Left renal cortex interstitium (tissue), 4 donors: ENCODE measurements around the gene ARID3A. TPM values are rescaled to one million over a fixed set of nuclear protein-coding genes. Genes with fewer than 3 reads are reported as not detected.

Experiments used
- DNase-seq, 4 donors: peaks; one replicate each; pipeline ENCODE4 v3.0.0-alpha.2; 2013; ENCODE audit warnings: low read depth in 4 of 4, low spot score in 2 of 4, missing footprints in 1 of 4
- polyA plus RNA-seq, 4 donors: library from polyadenylated mRNA; unstranded; fragments of 120-200 nt; gene quantifications; one replicate each; pipeline ENCODE4 v1.2.1, GENCODE V29; 2013; ENCODE audit not compliant: insufficient read length in 4 of 4

Gene ARID3A
- polyA plus RNA-seq, 4 donors = 16.3 to 37.2 (median 29.1) TPM

DNA sequence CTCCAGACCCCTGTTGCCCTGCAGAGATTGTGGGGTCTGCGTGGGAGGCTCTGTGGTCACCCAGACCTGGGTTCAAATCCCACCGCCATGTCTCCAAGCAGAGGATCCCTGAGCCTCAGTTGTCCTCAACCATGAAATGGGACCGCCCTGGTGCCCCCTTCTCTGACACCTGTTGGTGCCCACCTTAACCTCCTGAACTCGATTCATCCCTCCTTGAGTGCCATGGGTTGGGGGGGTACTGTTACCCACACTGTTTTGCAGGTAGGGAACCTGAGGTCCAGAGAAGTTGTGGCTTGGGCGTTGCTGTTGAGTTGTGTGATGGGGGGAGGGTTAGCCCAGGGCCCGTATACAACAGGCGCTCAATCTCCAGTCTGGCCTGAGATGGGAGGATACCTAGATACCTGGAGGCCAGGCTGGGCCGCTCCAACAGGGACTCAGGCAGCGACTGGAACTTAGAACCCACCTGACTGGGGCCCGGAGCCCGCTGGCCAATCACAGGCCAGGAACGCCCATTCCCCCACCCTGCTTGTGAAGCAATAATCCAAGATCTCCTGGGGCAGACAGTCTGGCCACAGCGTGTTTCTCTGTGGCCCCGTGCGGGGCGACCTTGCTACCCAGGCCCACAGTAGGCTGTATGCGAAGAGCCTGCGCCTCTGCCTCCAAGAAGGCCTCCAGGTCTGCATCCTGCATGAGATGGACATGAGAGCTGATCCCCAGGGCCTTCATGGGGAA is 2.8 kb downstream of the ARID3A start:
- no peak for DNase-seq

DNA sequence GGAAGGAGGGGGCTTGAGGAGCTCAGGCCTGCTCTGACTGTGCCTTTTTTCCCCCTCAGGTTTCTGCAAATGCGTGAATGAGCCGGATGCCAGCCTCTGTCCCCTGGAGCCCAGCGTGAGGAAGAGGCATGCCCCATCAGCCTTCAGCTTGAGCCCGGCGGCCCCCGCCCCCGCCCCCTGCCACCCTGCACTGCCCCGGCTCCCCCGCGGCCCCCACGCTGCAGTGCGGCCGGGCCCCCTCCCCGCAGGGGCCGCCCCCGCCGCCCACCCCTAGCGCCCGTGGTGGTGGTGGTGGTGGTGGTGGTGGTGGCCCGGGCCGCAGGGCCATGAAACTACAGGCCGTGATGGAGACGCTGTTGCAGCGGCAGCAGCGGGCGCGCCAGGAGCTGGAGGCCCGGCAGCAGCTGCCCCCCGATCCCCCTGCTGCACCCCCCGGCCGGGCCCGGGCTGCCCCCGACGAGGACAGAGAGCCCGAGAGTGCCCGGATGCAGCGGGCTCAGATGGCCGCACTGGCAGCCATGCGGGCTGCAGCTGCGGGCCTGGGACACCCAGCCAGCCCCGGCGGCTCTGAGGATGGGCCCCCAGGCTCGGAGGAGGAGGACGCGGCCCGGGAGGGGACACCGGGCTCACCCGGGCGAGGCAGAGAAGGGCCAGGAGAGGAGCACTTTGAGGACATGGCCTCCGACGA is 3.5 kb downstream of the ARID3A start:
- no peak for DNase-seq

DNA sequence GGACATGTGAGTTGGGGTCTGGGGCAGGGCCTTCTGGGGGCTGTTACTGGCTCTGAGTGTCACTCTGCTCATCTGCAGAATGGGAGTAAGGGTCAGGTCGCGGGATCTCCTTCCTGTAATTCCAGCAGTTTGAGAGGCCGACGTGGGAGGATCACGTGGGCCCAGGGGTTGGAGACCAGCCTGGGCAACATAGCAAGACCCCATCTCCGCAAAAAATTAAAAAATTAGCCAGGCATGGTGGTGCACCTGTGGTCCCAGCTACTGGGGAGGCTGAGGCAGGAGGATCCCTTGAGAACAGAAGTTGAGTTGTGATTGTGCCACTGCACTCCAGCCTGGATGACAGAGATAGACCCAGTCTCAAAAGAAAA is 4.0 kb downstream of the ARID3A start:
- no peak for DNase-seq

DNA sequence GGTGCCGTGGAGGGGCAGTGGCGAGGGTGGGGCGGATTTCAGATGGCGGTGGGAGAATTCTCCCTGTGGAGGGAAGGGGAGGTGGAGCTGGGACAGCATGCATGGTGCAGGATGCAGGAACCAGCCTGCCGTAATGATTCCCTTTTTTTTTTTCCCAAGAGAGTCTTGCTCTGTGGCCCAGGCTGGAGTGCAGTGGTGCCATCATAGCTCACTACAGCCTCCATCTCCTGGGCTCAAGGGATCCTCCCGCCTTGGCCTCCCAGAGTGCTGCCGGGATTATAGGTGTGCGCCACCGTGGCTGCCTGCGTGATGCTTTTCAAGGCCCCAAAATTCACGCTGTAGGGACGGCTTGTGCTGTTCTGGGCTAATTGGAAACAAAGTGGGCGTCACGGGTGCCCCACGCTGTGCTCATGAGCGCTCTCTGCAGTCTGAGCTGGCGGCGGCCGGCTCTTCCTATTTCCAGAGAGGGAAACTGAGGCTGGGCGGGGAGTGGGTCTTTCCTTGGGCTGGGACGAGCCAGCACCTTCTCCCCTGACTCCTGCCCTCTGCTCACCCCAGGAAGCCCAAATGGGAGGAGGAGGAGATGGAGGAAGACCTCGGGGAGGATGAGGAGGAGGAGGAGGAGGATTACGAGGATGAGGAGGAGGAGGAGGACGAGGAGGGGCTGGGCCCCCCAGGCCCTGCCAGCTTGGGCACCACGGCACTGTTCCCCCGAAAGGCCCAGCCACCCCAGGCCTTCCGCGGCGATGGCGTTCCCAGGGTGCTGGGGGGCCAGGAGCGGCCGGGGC is 6.2 kb downstream of the ARID3A start:
- no peak for DNase-seq

DNA sequence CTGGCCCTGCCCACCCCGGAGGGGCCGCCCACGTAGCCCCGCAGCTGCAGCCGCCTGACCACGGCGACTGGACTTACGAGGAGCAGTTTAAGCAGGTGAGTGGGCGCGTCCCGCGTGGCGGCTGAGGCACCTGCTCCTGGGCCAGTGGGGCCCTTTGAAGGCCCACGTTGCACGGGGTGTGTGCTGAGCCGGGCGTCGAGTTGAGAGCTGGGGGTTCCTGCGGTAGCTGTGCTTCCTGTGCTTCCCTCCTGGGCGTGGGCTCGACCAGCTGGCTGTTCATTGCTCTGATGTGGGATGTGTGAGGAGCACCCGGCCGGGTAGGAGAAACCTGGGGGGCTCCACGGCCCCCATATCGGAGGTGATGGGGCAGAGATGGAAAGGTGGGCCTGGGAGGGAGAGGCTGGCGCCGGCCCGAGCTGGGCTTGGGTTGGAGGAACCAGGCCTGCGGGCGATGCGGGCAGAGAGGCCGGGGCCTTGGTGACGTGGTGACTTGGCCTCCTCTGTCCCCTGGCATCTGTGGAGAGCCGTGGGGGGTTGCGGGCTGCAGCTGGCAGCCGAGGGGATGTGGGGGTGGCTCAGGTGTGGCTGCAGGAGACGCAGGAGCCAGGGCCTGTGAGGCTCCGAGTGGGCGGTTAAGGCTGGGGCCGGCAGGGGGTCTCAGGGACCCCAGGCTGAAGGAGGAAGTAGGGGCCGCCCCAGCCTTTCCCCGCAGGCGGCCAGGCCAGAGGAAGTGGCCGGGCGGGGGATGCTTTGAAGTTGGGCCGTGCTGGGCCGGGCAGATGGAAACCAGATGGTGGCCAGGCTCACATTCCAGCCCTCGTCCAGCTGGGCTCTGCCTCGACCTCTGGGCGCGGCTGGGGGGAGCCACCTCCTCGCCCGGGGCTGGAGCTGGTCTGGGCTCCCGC is 7.1 kb downstream of the ARID3A start:
- DNase-seq = peak in 1 of 4 donors; percentile 85

DNA sequence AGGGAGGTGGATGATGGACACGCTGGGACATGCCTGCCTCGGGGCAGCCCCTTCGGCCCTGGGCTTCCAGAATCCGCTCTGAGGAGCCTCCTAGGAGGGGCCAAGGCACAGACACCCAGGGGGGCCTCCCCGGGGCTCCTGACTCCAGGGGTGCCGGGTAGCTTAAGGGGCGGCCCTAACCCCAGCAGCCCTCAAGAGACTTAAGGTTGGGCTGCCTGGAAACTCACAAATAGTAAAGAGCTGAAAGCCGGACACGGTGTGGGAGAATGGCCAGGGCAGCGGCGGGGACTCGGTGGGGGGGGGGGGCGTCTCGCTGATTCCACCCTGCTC is 7.7 kb downstream of the ARID3A start:
- no peak for DNase-seq

DNA sequence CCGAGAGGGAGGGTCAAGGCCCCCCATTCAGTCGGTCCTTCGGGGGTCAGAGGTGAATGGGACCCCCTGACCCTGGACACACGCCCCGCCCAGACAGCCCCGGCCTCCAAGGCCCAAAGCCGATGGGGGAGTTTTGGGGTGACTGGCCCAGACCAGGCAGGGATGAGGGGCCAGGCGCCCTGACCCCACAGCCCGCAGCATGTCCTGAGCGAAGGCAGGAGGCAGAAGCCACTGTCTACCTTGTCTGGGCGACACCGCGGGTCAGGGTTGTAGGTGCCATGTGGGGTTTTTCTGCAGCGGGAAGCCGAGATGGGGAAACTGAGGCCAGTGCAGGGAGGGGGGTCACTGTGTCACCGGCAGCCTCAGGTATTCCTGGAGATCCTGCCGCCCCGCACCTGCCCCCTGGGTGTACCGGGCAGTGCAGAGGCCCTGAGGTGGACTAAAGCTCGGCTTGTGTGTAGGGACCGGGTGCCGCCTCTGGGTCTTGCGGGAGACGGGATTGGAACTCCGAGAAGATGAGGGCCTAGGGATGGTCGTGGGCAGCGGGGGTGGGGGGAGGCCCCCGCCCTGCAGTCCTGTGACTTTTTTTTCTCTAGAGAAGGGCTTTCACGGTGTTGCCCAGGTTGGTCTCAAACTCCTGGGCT is 8.5 kb downstream of the ARID3A start:
- no peak for DNase-seq

DNA sequence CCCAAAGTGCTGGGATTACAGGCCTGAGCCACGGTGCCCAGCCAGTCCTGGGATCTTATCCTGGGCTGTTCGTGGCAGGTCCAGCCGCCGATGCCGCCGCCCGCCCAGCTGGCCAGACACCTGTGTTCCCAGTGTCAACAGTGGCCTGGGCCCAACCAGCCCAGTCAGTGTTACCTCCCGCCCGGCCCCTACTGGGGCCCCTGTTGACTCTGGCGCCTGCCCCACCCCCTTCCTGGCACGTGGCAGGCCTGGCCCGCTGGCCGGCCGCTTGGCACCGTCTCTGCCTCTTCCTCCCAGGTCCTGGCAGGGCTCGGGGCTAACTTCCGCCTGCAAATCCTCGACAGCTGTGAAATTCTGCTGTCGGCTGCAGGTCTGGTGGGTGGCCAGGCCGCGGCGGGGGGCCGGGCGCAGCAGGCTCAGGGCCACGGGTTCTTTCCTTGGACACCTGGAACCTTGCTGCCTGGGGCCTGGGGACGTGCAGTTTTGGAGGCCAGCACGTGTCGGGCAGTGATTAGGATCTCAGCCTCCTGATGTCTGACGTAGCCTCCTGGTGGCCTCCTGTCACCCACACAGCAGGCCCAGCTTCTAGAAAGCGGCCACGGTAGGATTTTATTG is 9.1 kb downstream of the ARID3A start:
- no peak for DNase-seq

DNA sequence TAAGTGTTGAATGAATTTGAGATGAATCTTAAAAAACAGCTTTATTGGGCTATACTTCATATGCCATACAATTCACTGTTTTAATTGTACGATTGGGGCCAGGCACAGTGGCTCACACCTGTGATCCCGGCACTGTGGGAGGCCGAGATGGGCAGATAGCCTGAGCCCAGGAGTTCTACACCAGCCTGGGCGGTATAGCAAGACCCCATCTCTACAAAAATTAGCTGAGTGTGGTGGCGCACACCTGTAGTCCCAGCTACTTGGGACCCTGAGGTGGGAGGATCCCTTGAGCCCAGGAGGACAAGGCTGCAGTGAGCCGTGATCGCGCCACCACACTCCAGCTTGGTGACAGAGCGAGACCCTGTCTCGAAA is 10.3 kb downstream of the ARID3A start:
- DNase-seq = no peak

DNA sequence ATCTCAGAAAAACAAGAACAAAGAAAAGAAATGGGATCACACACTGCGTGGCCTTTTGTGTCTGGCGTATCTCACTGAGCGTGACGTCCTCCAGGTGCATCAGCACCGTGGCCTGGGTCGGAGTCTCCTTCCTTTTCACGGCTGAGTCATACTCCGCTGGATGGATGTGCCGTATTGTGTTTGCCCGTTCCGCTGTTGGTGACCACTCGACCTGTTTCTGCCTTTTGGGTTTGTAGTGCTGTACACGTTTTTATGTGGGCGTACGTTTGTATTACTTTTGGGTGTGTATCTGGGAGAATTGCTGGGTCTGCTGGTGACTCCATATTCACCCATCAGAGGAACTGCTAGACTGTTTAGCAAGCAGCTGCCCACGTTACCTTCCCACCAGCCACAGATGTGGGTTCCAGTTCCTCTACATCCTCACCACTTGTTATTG is 11.4 kb downstream of the ARID3A start:
- no peak for DNase-seq

DNA sequence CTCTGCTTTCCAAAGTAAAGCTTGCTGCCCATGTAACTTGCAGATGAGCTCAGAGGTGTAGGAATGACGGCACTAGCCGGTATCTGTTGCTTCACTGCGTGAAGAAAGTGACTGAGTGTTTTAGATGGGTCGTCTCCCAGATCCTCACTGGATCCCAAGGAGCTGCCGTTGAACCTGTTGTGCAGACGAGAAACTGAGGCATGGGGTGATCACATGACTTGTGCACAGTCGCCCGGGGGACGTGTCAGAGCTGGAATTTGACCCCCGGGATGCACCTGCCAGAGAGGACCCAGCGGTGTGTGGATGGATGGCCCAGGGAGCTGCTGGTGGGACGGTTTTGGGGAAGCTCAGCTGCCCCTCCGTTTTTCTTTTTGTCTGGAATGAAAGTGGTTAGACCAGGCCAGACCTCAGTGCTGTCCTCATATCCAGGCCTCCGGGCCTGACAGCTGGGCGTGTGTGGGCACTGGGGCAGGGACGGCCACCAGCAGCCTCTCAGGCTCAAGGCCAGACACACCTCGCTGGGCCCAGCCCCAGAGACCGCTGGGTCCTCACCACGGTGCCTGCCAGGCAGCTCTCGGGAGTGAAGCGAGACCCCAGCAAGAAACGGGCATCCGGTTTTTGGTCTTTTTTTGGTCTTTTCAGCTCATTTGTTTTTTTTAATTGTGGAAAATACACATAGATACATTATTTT is 12.5 kb downstream of the ARID3A start:
- DNase-seq = no peak

DNA sequence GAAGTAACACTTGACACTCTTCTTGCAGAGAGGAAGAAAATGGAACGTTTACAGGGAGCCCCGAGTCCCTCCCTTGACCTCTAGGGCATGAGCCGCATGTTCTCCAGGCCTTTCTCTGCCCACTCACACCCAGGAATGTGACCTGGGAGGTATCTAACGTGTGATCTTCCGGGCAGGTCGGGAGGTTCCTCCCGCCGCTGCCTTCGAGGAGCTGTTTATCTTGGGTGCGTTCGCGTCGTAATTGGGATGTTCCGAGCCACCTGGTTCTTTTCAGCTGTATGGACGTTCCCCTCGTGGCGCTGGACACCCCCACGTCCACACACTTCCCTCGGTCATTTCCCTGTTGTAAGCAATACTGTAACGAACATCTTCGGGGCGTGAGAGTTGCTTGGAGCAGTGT is 13.6 kb downstream of the ARID3A start:
- no peak for DNase-seq

DNA sequence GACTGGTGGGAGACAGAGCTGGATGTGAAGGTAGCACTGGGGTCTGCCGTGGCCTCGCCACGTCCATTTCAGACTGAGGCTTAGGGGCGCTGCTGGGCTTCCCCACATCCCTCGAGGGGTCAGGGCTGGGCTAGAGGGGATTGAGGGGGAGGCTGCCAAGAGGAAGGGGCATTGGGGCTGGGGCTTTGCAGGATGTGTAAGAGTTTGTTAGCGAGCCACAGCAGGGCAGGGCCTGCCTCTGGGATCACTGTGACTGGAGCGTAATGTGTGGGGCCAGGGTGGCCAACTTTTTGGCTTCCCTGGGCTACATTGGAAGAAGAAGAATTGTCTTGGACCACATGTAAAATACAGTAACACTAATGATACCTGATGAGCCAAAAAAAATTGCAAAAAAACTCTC is 14.1 kb downstream of the ARID3A start:
- no peak for DNase-seq

DNA sequence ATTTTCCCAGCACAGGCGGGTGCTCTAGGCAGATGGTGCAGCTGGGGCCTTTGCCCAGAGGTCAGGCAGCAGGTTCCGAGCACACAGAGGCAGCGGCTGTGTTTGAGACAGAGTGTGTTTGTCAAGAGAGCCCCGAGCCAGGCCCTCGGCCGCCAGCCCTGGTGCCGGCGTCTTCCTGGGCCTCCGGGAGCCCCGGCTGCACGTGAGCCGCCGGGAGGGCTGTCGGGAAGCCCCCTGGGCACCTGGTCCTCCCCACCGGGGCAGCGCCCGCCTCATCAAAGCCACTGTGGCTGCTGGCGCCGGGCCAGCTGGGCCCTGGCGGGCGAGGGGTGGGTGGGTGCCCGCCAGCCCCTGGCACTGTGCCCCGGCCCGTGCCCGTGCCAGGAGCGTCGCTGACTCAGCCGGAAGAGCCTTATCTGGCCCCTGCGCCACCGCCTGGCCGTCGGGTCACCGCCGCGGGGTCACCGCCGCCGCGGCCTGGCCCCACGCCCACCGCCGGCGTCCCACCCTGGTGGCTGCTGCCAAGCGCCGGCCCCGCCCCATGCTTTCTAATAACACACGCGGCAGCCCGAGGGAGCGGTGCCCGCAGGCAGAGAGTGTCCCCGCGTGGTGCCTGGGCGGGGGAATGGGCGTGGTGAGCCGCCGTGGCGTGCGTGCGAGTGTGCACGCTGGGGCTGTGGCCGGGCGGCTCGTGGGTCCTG is 14.9 kb downstream of the ARID3A start:
- no peak for DNase-seq

DNA sequence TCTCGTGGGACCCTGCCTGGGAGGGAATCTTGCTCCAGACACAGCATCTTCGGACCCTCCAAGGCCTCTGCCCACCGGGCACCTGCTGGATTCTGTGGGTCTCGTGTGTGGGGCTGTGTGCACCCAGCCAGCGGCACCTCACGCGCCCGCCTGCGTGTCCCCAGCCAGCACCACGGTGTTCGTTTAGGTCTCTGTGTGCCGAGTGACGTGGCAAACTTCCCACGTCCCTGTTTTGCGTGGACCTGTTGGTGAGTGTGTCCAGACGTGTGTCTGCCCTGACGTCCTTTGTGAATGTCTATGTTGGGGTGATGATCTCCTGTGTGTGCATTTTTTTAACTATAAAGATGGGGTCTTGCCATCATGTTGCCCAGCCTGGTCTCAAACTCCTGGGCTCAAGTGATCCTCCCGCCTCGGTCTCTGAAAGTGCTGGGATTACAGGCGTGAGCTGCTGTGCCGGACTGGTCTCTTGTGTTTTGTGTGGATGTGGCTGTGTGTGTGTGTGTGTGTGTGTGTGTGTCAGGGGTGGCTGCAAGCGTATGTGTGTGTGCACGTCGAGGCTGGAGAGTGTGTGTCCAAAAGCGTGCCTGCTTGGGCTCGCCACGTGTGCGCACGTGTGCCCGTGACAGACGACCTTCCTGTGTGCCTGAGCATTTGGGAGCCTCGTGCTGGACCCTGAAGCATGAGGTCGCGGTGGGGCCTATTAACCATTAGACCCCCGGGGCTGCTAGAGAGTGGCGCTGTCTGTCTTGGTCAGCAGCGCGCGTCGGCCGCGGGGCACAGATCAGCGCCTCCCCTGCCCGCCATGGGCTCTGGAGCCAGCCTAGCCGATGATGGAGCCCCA is 15.7 kb downstream of the ARID3A start:
- no peak for DNase-seq

DNA sequence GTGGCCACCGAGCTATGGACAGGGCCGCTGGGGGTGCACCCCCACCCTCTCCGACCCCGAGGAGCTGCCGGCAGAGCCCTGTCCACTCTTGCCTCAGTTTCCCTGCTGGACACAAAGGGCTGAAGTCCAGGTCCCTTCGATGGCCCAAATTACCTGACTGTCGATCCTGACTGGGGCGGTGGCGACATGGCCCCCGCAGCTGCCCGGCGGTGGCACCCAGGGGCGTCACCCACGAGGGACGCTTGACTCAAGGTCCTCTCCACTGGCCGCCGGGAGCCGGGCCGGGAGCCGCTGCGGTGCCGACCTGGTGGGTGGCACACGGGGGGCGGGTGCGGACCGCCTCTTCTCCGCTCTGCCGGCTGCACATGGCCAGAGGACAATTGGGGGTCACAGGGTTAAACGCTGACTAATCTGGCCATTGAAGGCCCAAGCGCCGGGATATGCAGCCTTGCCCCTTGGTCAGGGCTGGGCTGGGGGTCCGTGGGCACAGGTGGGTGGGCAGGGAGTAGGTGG is 16.4 kb downstream of the ARID3A start:
- DNase-seq = no peak

DNA sequence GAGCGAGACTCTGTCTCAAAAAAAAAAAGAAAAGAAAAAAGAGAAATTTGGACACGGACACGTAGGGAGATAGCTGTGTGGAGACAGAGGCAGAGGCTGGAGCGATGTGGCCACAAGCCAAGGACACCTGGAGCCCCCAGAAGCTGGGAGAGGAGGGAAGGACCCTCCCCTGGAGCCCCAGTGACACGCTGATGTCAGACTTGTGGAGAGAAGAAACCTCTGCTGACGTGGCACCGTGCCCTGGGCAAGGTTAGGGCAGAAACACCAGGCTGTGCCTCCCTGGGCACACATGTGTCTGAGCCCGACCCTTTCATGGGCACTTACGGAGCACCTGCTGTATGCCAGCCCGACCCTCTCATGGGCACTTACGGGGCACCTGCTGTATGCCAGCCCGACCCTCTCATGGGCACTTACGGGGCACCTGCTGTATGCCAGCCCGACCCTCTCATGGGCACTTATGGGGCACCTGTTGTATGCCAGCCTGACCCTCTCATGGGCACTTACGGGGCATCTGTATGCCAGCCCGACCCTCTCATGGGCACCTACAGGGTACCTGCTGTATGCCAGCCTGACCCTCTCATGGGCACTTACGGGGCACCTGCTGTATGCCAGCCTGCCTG is 17.8 kb downstream of the ARID3A start:
- no peak for DNase-seq
